Heart left ventricle (tissue), 16 donors: ENCODE measurements around the gene CHRNA1. TPM values are rescaled to one million over a fixed set of nuclear protein-coding genes. Genes with fewer than 3 reads are reported as not detected.

Source experiments
- ATAC-seq, 4 donors: fragments of 200-7000 bp; cut with Tn5 transposase; one replicate each; pipeline ENCODE4 v1.9.1; 2020 to 2022; ENCODE audit warnings: moderate library complexity in 4 of 4, mild to moderate bottlenecking in 3 of 4, moderate number of reproducible peaks in 1 of 4
- DNase-seq, 5 donors: peaks; one replicate each; pipeline ENCODE4 v3.0.0-alpha.2; 2020
- H3K27ac ChIP-seq, 12 donors: fragments of 200-600 bp; sonication (generic) in 4 of 12; one replicate each; pipeline versions ENCODE4 v1.5.0 to v1.8.0; 2016 to 2022; ENCODE audit warnings: mild to moderate bottlenecking in 2 of 12
- H3K27me3 ChIP-seq, 9 donors: fragments of 200-600 bp; sonication (generic) in 2 of 9; one replicate each; pipeline versions ENCODE4 v1.5.1 to v1.8.0; 2016 to 2022; ENCODE audit warnings: mild to moderate bottlenecking in 3 of 9
- H3K36me3 ChIP-seq, 9 donors: fragments of 200-600 bp; sonication (generic) in 2 of 9; one replicate each; pipeline versions ENCODE4 v1.5.0 to v1.8.0; 2018 to 2022; ENCODE audit warnings: mild to moderate bottlenecking in 2 of 9
- H3K4me1 ChIP-seq, 12 donors: fragments of 200-600 bp; sonication (generic) in 4 of 12; one replicate each; pipeline versions ENCODE4 v1.5.0 to v1.8.0; 2016 to 2022; ENCODE audit warnings: mild to moderate bottlenecking in 3 of 12
- H3K4me3 ChIP-seq, 12 donors: fragments of 200-600 bp; sonication (generic) in 4 of 12; one replicate each; pipeline versions ENCODE4 v1.5.0 to v1.8.0; 2017 to 2022; ENCODE audit warnings: mild to moderate bottlenecking in 9 of 12, moderate library complexity in 4 of 12
- H3K9me3 ChIP-seq, 12 donors: fragments of 200-600 bp; sonication (generic) in 4 of 12; one replicate each; pipeline versions ENCODE4 v1.5.0 to v1.8.0; 2016 to 2022; ENCODE audit warnings: mild to moderate bottlenecking in 1 of 12
- CTCF ChIP-seq, 12 donors: fragments of 200-600 bp; sonication (generic) in 4 of 12; IDR thresholded peaks; one replicate each; pipeline versions ENCODE4 v1.5.0 to v1.8.0; 2018 to 2022; ENCODE audit warnings: antibody characterized with exemption in 12 of 12, mild to moderate bottlenecking in 5 of 12
- POLR2A ChIP-seq, 2 donors: fragments of 450-650 bp; IDR thresholded peaks; one replicate each; pipeline ENCODE4 v1.6.1; 2017; ENCODE audit warnings: antibody characterized with exemption in 2 of 2, mild to moderate bottlenecking in 2 of 2, moderate library complexity in 2 of 2
- WGBS, 4 donors: extraction: QIAGEN DNeasy Blood & Tissue Kit in 2 of 4; methylation state at CpG; one replicate each; pipeline versions ENCODE4 v1.1.5 to v1.1.7; 2013 to 2018; 5-methylcytosine and 5-hydroxymethylcytosine counted together
- intact Hi-C, 10 donors: fragments of 100-400 bp; cut with DNase I; formaldehyde crosslinking; loops; one replicate each; pipeline versions ENCODE4 v1.11.1 to v1.14.2; 2022
- polyA plus RNA-seq, 2 donors: library from polyadenylated mRNA; stranded (reverse); fragments of 200-250 nt; gene quantifications; one replicate each; pipeline ENCODE4 v1.2.3, GENCODE V29; 2013
- total RNA-seq, 9 donors: library from RNA; depleted of rRNA in 2 of 9; stranded (reverse); fragments of >200 nt in 2 of 9; fragmentation: NEBNext Ultra II Directional in 3 of 9; extraction: Animal tissue kit (Norgen Biotek cat#: 25700) in 3 of 9; gene quantifications; one replicate each; pipeline versions ENCODE4 v1.1.0 to v1.2.4, GENCODE V29; 2016 to 2023
- donor health status: ischemic (EF 13 %, LVEDD 7.1; RV severe dilation, severe dysfunction).
- donor health status: healthy with polysubstance abuse.
- donor health status: DM: no; HTN: yes; CAD: no.
- donor health status: DM: no; HTN: no; CAD: no.
- donor health status: ischemic (EF 25% LVEDD 6.9; RV normal size, moderate dysfunction).
- donor health status: ischemic (EF 25% LVEDD 5.7; RV mildly dilated, moderate dysfunction).
- donor health status: healthy.
- donor health status: DM: yes; HTN: yes; CAD: no.
- donor health status: ischemic (EF 35%, LVEDD 5.7; RV mildly dilated, moderate dysfunction).
- donor health status: nonischemic (EF 11% LVEDD 7.7; RV severe dilation, severe dysfunction).
- donor health status: DM: yes; HTN: yes; CAD: no.
- donor health status: PGD.
- donor health status: ischemic (EF 29% LVEDD 5.4; RV normal size, mild dysfunction).
- donor health status: nonischemic (EF 23%, LVEDD 6.1; RV moderate dilation, normal function).

Gene CHRNA1
- total and polyA plus RNA-seq, 11 donors: 0.07 to 1.8 (median 0.86) TPM; not detected in 3

- WGBS, 4 donors: 83 to 93% (median 85%) methylated on average over 4 of the region's 4 CpGs
- Histone ChIP-seq H3K4me3 (no peak overlapping the region), H3K36me3 (no peaks in the 10 kb centered on the region), H3K4me1 (no peaks in the 10 kb centered on the region), H3K9me3 (no peaks in the 10 kb centered on the region), H3K27ac (no peak overlapping the region), H3K27me3 (no peaks in the 10 kb centered on the region)
- TF ChIP-seq CTCF (IDR thresholded peaks at IDR 0.05) (no peak), POLR2A (IDR thresholded peaks at IDR 0.05) (no peak)
- no peak for ATAC-seq
- intact Hi-C loops: no loop called here
- no peak for DNase-seq
Measured at GRCh38 chr2:174738841-174739240, 25.4 kb downstream of the CHRNA1 start.

GRCh38 chr2:174731546-174731945 is 32.7 kb downstream of the CHRNA1 start:
- Histone ChIP-seq H3K27me3 (peaks cover 0 to 50% (median 17%) of the 10 kb centered on the region in 9 donors), H3K27ac (no peak overlapping the region), H3K9me3 (no peaks in the 10 kb centered on the region), H3K36me3 (no peaks in the 10 kb centered on the region), H3K4me1 (peaks cover 0 to 13% (median 4%) of the 10 kb centered on the region in 12 donors), H3K4me3 (no peak overlapping the region)
- no peak for TF ChIP-seq POLR2A (IDR thresholded peaks at IDR 0.05)
- TF ChIP-seq CTCF (IDR thresholded peaks at IDR 0.05): no peak
- DNase-seq: no peak
- intact Hi-C loops: no loop called here
- ATAC-seq: no peak
- 62 to 76% (median 69%) methylated on average over 7 of the region's 7 CpGs for WGBS, 4 donors

GRCh38 chr2:174730698-174731018 is 33.6 kb downstream of the CHRNA1 start:
- H3K27me3 ChIP-seq: peaks cover 0 to 54% (median 17%) of the 10 kb centered on the region in 9 donors
- H3K36me3 ChIP-seq: no peaks in the 10 kb centered on the region
- H3K4me1 ChIP-seq: peaks cover 0 to 13% (median 4%) of the 10 kb centered on the region in 12 donors
- peak overlapping the region in 9 of 12 donors; percentile 38 to 59 (median 48) for H3K4me3 ChIP-seq
- 66 to 75% (median 71%) methylated on average over 4 to 12 of the region's 12 CpGs for WGBS, 4 donors
- intact Hi-C loops: no loop called here
- no peaks in the 10 kb centered on the region for H3K9me3 ChIP-seq
- no peak overlapping the region for H3K27ac ChIP-seq
- ATAC-seq (peak in 1 of 4 donors; percentile 22), DNase-seq (no peak)
- TF ChIP-seq CTCF (IDR thresholded peaks at IDR 0.05) (no peak), POLR2A (IDR thresholded peaks at IDR 0.05) (no peak)

DNA sequence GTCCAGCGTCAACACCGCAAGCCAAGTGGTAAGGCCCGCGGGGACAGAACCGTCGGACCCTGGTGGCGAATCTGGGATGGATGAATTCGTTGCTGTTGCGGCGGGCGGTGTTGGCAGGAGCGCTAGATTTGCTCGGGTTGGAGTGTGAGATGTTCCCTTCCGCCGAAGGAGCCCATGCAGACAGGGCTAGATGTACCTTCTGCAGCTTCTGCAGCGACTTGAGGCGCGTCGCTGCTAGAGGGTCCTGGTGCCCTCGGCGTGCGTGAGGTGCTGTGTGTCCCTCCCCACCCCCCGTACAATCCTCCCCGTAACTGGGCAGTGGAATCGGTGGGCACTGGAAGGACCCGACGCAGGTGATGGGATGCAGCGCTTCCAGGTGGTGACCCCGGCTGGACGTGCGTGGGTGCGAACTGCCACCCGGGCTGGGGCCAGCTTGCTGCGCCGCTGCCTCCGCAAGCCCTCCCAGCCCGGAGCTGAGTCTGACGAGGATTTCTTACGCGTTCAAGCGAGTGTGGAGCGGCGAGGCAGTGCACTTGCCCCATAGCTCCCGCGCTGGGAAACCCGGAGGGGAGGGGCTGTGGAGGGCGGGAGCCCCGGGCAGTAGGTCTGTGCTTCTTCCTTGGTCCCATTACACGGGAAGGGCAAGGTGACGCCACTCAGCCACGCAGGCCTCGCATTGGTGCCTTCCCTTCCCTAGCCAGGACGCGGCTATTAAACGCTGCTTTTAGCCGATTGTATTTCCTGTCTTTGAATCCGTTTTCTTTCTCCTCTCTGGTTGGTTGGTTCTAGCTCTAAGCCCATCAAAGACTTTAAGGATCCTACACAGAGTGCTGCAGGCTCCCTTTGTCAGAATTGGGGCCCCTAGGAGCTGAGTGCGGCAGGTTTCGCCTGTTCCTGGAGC is 34.2 kb downstream of the CHRNA1 start:
- peak in 2 of 5 donors; percentile 23 to 33 for DNase-seq
- H3K27me3 ChIP-seq: peaks cover 0 to 56% (median 17%) of the 10 kb centered on the region in 9 donors
- intact Hi-C loops: no loop called here

More for the DNA sequence above, 34.2 kb downstream of the CHRNA1 start:
- Histone ChIP-seq H3K27ac (no peak overlapping the region), H3K9me3 (no peaks in the 10 kb centered on the region), H3K4me3 (peak overlapping the region; percentile 16 to 59 (median 45)), H3K4me1 (peaks cover 0 to 13% (median 4%) of the 10 kb centered on the region in 12 donors), H3K36me3 (no peaks in the 10 kb centered on the region)
- ATAC-seq: peak in 3 of 4 donors; percentile 55 to 65 (median 64)
- whole genome bisulfite sequencing, 4 donors: 5 to 13% (median 6%) methylated on average over 28 to 59 of the region's 59 CpGs
- TF ChIP-seq POLR2A (IDR thresholded peaks at IDR 0.05): no peak
- no peak for TF ChIP-seq CTCF (IDR thresholded peaks at IDR 0.05)
